Ishikawa (cell line): ENCODE data around the gene EDN3.

ENCODE experiments used
- CEBPB ChIP-seq: IDR thresholded peaks from 2 replicates; pipeline ENCODE4 v1.6.1; 2012
- CREB1 ChIP-seq: IDR thresholded peaks from 2 replicates; pipeline ENCODE4 v1.6.1; 2012; ENCODE audit warnings: low read depth
- EGR1 ChIP-seq: IDR thresholded peaks from 2 replicates; pipeline ENCODE4 v1.6.1; 2012
- EP300 ChIP-seq: IDR thresholded peaks from 2 replicates; pipeline ENCODE4 v1.6.1; 2012; ENCODE audit warnings: borderline replicate concordance
- FOXM1 ChIP-seq: IDR thresholded peaks from 2 replicates; pipeline ENCODE4 v1.6.1; 2012; ENCODE audit warnings: low read depth, borderline replicate concordance
- NFIC ChIP-seq: IDR thresholded peaks from 2 replicates; pipeline ENCODE4 v1.6.1; 2012
- RAD21 ChIP-seq: IDR thresholded peaks from 2 replicates; pipeline ENCODE4 v1.6.1; 2012; ENCODE audit warnings: low read depth
- TAF1 ChIP-seq: IDR thresholded peaks from 2 replicates; pipeline ENCODE4 v1.6.1; 2012; ENCODE audit warnings: low read depth, mild to moderate bottlenecking
- TCF12 ChIP-seq: IDR thresholded peaks from 2 replicates; pipeline ENCODE4 v1.6.1; 2012; ENCODE audit warnings: low read depth
- TEAD4 ChIP-seq: IDR thresholded peaks from 2 replicates; pipeline ENCODE4 v1.6.1; 2012
- YY1 ChIP-seq: IDR thresholded peaks from 2 replicates; pipeline ENCODE4 v1.6.1; 2012; ENCODE audit warnings: low read depth
- ZBTB7A ChIP-seq: IDR thresholded peaks from 2 replicates; pipeline ENCODE4 v1.6.1; 2012; ENCODE audit warnings: low read depth
- TF ChIP-seq, protein P1 (sequence below): IDR thresholded peaks from 2 replicates; pipeline ENCODE4 v1.6.1; 2012
- TF ChIP-seq, protein P2 (sequence below): IDR thresholded peaks from 2 replicates; pipeline ENCODE4 v1.6.1; 2012
- TF ChIP-seq, protein P3 (sequence below): IDR thresholded peaks from 2 replicates; pipeline ENCODE4 v1.6.1; 2012; ENCODE audit warnings: low read depth, mild to moderate bottlenecking

The EDN3 gene

DNA sequence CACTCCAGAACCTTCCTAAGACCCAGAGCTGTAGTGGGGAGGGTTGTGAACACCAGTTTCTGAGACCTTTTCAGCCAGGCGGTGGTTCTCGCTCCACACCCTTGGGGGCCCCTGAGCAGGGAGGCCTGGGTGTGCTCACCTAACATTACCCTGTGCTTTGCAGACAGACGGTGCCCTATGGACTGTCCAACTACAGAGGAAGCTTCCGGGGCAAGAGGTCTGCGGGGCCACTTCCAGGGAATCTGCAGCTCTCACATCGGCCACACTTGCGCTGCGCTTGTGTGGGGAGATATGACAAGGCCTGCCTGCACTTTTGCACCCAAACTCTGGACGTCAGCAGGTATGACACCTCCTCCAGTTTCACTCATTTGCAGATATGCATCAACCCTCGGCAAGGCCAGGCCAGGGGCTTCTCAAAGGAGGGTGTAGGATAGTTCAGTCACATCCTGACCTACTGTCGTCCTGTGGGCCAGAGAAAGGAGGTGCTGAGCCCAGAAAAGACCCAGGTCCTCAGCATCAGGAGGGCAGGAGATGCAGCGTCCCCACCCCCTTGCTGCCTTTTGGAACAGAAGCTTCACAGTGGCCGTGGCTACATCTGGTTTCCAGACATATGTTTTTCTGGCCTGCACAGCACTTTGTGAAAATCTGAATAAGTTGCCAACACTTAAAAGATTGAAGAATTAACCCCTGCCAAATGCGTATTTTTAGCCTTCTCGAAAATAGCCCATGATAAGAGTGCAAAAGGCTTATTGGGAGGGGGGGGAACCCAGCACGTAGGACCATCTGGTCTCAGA lies 20.6 kb downstream of the EDN3 start:
- TF ChIP-seq FOXM1 (no peak), EGR1 (no peak), NFIC (no peak), TEAD4 (no peak)

DNA sequence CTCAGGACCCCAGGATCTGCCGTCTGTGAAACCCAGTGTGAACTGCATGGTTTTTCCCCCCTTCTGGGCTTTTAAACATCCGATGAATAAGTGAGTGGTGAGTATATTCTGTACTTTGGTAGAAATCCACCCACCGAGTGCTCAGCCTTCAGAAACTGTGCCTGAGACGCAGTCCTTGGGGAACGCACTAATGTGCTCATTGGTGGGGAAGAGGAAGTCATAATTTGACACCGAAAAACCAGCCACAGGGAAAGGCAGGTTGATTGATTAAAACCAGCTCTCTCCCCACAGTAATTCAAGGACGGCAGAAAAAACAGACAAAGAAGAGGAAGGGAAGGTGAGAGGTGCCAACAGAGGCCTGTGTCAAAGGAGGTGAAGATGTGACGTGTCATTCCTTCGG lies 21.7 kb downstream of the EDN3 start:
- no peak for TF ChIP-seq TAF1
- TF ChIP-seq, protein P1, sequence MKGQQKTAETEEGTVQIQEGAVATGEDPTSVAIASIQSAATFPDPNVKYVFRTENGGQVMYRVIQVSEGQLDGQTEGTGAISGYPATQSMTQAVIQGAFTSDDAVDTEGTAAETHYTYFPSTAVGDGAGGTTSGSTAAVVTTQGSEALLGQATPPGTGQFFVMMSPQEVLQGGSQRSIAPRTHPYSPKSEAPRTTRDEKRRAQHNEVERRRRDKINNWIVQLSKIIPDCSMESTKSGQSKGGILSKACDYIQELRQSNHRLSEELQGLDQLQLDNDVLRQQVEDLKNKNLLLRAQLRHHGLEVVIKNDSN: no peak
- TF ChIP-seq EGR1: no peak
- no peak for TF ChIP-seq CREB1
- TF ChIP-seq TCF12: no peak
- TF ChIP-seq EP300: no peak
- TF ChIP-seq NFIC: no peak
- TF ChIP-seq, protein P2, sequence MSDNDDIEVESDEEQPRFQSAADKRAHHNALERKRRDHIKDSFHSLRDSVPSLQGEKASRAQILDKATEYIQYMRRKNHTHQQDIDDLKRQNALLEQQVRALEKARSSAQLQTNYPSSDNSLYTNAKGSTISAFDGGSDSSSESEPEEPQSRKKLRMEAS: no peak
- TF ChIP-seq ZBTB7A: no peak
- TF ChIP-seq, protein P3, sequence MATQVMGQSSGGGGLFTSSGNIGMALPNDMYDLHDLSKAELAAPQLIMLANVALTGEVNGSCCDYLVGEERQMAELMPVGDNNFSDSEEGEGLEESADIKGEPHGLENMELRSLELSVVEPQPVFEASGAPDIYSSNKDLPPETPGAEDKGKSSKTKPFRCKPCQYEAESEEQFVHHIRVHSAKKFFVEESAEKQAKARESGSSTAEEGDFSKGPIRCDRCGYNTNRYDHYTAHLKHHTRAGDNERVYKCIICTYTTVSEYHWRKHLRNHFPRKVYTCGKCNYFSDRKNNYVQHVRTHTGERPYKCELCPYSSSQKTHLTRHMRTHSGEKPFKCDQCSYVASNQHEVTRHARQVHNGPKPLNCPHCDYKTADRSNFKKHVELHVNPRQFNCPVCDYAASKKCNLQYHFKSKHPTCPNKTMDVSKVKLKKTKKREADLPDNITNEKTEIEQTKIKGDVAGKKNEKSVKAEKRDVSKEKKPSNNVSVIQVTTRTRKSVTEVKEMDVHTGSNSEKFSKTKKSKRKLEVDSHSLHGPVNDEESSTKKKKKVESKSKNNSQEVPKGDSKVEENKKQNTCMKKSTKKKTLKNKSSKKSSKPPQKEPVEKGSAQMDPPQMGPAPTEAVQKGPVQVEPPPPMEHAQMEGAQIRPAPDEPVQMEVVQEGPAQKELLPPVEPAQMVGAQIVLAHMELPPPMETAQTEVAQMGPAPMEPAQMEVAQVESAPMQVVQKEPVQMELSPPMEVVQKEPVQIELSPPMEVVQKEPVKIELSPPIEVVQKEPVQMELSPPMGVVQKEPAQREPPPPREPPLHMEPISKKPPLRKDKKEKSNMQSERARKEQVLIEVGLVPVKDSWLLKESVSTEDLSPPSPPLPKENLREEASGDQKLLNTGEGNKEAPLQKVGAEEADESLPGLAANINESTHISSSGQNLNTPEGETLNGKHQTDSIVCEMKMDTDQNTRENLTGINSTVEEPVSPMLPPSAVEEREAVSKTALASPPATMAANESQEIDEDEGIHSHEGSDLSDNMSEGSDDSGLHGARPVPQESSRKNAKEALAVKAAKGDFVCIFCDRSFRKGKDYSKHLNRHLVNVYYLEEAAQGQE: no peak
- no peak for TF ChIP-seq TEAD4

DNA sequence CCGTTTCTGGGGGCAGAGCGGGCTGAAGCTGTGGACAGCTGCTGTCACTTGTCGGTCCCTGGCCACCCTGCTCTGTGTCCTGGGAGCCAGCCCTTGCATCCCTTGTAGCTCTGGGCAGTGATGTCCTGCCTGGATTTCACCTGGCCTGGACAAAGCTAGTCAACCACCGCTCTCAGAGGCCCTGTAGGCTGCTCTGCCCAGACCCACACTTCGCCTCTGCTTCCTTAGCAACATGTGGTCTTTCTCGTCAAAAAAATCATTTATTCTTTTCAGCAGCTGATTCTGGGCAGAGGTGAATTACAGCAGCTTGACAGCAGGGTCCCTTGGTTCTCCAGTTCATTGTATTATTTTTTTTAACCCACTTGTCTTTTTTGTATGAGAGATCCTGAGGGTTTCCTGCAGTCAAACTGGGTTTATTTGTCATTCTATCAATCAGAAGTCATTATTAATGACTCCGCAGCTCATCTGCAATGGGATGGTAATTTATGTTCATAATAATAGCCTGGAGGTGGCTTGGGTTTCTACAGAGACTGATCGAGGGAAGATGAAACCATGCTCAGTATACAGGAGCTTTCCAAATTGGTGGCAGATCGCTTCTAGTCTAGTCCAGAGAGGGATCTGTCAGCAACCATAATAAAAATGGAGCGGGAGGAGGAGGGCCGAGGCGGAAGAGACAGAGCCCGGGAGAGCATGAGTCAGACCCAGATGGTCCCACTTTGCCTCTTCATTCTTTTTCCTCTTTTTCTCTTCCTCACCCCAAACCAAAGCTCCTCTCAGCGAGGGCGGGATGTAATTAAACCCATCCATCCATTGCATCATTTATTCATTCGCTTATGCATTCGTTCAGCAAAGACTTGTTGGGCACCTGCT lies 22.4 kb downstream of the EDN3 start:
- TF ChIP-seq CREB1: no peak
- TF ChIP-seq NFIC: no peak
- TF ChIP-seq EGR1: no peak
- no peak for TF ChIP-seq CEBPB
- TF ChIP-seq, protein P1: no peak
- TF ChIP-seq EP300: no peak
- TF ChIP-seq, protein P3: no peak
- TF ChIP-seq TCF12: no peak
- no peak for TF ChIP-seq TAF1
- no peak for TF ChIP-seq FOXM1
- TF ChIP-seq, protein P2: no peak
- TF ChIP-seq ZBTB7A: no peak
- no peak for TF ChIP-seq TEAD4
- TF ChIP-seq YY1: no peak
- no peak for TF ChIP-seq RAD21

DNA sequence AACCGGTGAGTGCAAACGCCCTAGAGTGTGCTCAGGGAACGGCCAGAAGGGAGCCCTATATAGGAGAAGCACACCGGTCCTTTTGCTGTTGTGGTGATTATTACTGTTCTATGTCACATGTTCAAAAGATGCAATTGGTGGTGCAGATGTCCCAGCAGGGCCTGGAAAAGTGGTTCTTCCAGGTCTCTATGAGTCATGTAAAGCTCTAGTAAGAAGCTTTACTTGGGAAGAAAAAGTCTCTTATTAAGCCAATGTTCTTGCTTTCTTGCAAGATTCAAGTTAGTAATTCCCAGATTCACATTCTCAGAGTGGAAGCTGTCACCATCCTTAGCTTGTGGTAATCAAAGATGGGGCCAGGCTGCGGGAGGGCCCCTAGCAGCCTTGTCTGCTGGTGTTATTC lies 23.3 kb downstream of the EDN3 start:
- TF ChIP-seq CREB1: no peak

DNA sequence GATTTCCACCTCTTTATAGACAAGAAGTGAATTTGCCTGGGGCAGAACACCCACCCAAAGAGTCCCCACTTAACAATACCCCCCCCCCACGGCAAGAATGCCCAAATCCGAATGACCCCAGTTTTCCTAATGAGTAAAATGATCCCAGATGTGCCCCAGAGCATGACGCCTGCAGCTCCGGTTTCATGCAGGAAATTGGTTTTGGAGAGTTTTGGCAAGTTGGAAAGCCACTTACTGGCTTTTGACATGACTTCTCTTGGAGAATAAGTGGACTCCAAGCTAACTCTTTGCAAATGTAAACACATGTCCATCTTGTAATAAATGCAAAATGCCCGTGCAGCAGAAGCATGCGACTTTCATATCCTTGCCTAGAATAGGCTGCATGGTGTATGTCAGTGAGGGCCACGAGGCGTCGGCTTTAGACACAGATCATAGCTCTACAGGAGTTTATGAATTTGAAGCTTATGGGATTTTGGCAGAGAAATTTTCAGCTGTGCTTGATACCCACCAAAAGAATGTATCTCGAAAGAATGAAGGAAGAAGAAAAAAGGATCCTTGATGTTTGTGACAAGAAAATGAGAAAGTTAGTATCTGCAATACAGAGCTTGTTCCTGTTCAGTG lies 24.2 kb downstream of the EDN3 start:
- TF ChIP-seq FOXM1 (no peak), NFIC (no peak), TAF1 (no peak), CEBPB (no peak), ZBTB7A (no peak), TEAD4 (no peak)
- TF ChIP-seq, protein P3: no peak
